DOHH2 (cell line): Measurements from ENCODE around the gene PPP2R5E.

Source experiments
- H3F3A ChIP-seq: fragments of 200-600 bp; sonication (generic), shearing (Covaris generic); 2 replicates; pipeline ENCODE4 v1.6.0; 2016; ENCODE audit warnings: antibody characterized with exemption, mild to moderate bottlenecking; ENCODE audit not compliant: control insufficient read depth, insufficient read depth
- H3K27ac ChIP-seq: fragments of 200-600 bp; sonication (generic); 2 replicates; pipeline ENCODE4 v1.5.1; 2014; ENCODE audit warnings: low read depth, mild to moderate bottlenecking, low read length, moderate library complexity
- H3K27me3 ChIP-seq: fragments of 200-600 bp; sonication (generic); 2 replicates; pipeline ENCODE4 v1.6.1; 2014; ENCODE audit warnings: mild to moderate bottlenecking, low read length, mixed read lengths; ENCODE audit not compliant: control insufficient read depth
- H3K36me3 ChIP-seq: fragments of 200-600 bp; sonication (generic); 2 replicates; pipeline ENCODE4 v1.6.1; 2014; ENCODE audit warnings: mild to moderate bottlenecking, low read length, moderate library complexity, mixed read lengths; ENCODE audit not compliant: control insufficient read depth
- H3K4me1 ChIP-seq: fragments of 200-600 bp; sonication (generic); 2 replicates; pipeline ENCODE4 v1.6.1; 2014; ENCODE audit warnings: mild to moderate bottlenecking, low read length, mixed read lengths; ENCODE audit not compliant: control insufficient read depth
- H3K4me2 ChIP-seq: fragments of 200-600 bp; sonication (generic); 2 replicates; pipeline ENCODE4 v1.6.0; 2014; ENCODE audit warnings: mild to moderate bottlenecking, low read length, moderate library complexity
- H3K4me3 ChIP-seq: fragments of 200-600 bp; sonication (generic); 2 replicates; pipeline ENCODE4 v1.5.1; 2014; ENCODE audit warnings: mild to moderate bottlenecking, low read length, mixed read lengths
- H3K79me2 ChIP-seq: fragments of 200-600 bp; sonication (generic); 2 replicates; pipeline ENCODE4 v1.6.1; 2014; ENCODE audit warnings: mild to moderate bottlenecking, low read length, mixed read lengths; ENCODE audit not compliant: control insufficient read depth
- H3K9me2 ChIP-seq: fragments of 200-600 bp; sonication (generic); replicated peaks from 2 replicates; pipeline ENCODE4 v1.6.1; 2014; ENCODE audit warnings: mild to moderate bottlenecking, low read length, mixed read lengths; ENCODE audit not compliant: control insufficient read depth
- H3K9me3 ChIP-seq: fragments of 200-600 bp; sonication (generic); 2 replicates; pipeline ENCODE4 v1.6.1; 2014; ENCODE audit warnings: antibody characterized with exemption, low read length, mixed read lengths; ENCODE audit not compliant: control insufficient read depth, insufficient read depth
- H4K20me1 ChIP-seq: fragments of 200-600 bp; sonication (generic); 2 replicates; pipeline ENCODE4 v1.6.0; 2014; ENCODE audit warnings: low read depth, mild to moderate bottlenecking, antibody characterized with exemption, low read length, moderate library complexity; ENCODE audit not compliant: control insufficient read depth, insufficient read depth
- EZH2phosphoT487 ChIP-seq: fragments of 200-600 bp; sonication (generic); IDR thresholded peaks from 2 replicates; pipeline ENCODE4 v1.6.1; 2017; ENCODE audit warnings: borderline replicate concordance, mild to moderate bottlenecking, antibody characterized with exemption, low read length, moderate library complexity, mixed read lengths
- TF ChIP-seq, protein P1 (sequence below): fragments of 200-600 bp; sonication (generic); IDR thresholded peaks from one replicate; pipeline ENCODE4 v1.5.1; 2014; ENCODE audit warnings: antibody characterized with exemption, mild to moderate bottlenecking, low read depth, low read length; ENCODE audit not compliant: poor library complexity, severe bottlenecking

The PPP2R5E gene

DNA sequence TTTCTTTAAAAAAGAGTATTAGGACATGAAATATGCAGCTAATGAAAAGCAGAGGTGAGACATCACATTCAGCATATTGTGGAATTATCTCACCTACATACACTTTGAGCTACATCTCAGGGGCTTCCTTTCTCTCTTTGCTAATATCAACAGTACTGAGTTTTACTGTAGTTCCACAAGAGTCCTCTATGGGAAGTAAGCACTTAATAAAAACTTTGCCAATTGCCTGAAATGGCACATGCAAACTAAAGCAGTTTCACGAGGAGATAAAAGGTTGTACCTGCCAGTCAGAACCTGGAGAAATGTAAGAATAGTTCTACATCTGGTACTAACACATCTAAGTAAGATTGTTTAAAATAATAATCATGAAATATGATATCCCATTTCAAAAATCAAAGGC is 150.9 kb downstream of the PPP2R5E start:
- Histone ChIP-seq H3F3A (no peaks in the 10 kb centered on the region), H3K27ac (no peak overlapping the region), H3K4me1 (peaks cover 3% of the 10 kb centered on the region; the same call in 1 of the 2 replicates), H3K4me3 (no peak overlapping the region), H3K27me3 (no peaks in the 10 kb centered on the region), H3K79me2 (no peaks in the 10 kb centered on the region), H3K9me3 (no peaks in the 10 kb centered on the region), H3K4me2 (no peak overlapping the region), H4K20me1 (no peaks in the 10 kb centered on the region), H3K36me3 (peaks cover 38% of the 10 kb centered on the region), H3K9me2 (no peaks in the 10 kb centered on the region)
- no peak for TF ChIP-seq EZH2phosphoT487
- TF ChIP-seq, protein P1, sequence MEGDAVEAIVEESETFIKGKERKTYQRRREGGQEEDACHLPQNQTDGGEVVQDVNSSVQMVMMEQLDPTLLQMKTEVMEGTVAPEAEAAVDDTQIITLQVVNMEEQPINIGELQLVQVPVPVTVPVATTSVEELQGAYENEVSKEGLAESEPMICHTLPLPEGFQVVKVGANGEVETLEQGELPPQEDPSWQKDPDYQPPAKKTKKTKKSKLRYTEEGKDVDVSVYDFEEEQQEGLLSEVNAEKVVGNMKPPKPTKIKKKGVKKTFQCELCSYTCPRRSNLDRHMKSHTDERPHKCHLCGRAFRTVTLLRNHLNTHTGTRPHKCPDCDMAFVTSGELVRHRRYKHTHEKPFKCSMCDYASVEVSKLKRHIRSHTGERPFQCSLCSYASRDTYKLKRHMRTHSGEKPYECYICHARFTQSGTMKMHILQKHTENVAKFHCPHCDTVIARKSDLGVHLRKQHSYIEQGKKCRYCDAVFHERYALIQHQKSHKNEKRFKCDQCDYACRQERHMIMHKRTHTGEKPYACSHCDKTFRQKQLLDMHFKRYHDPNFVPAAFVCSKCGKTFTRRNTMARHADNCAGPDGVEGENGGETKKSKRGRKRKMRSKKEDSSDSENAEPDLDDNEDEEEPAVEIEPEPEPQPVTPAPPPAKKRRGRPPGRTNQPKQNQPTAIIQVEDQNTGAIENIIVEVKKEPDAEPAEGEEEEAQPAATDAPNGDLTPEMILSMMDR, result no peak

DNA sequence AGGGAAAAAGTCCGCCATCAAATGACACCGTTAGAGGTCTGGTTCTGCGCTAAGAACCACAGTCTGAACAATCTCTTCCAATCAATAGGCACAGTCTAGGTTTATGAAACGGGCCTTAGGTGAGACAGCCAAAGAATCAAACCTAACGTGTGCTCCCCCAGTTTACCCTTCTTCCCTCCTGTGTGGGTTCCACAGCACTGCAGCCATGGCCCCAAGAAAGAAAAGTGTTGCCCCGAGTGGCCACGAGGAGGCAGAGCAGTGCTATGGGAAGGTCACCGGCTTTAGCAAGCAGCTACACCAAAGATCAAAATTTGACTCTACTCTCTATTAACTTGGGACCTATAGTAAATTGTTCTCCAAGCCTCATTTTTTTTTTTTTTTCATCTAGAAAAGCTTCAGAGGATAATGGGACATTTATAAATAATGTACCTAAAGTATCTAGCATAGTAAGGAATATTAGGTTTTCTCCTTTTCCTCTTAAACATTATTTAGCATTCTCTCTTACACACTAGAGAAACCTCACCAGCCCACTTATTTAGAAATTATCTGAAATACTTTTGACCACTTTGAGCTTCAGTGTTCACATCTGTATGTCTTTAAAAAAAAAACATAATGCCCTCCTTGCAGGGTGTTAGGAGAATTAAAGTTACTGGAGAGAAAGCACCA is 154.3 kb downstream of the PPP2R5E start:
- Histone ChIP-seq H3K4me2 (no peak overlapping the region), H3K27me3 (no peaks in the 10 kb centered on the region), H3K4me1 (peaks cover 2% of the 10 kb centered on the region; the same call in 1 of the 2 replicates), H3K79me2 (no peaks in the 10 kb centered on the region), H3K9me3 (no peaks in the 10 kb centered on the region), H3K4me3 (no peak overlapping the region), H4K20me1 (no peaks in the 10 kb centered on the region), H3K36me3 (peaks cover 44% of the 10 kb centered on the region), H3F3A (no peaks in the 10 kb centered on the region), H3K27ac (no peak overlapping the region), H3K9me2 (no peaks in the 10 kb centered on the region)
- TF ChIP-seq, protein P1, result peak; percentile 89
- no peak for TF ChIP-seq EZH2phosphoT487

DNA sequence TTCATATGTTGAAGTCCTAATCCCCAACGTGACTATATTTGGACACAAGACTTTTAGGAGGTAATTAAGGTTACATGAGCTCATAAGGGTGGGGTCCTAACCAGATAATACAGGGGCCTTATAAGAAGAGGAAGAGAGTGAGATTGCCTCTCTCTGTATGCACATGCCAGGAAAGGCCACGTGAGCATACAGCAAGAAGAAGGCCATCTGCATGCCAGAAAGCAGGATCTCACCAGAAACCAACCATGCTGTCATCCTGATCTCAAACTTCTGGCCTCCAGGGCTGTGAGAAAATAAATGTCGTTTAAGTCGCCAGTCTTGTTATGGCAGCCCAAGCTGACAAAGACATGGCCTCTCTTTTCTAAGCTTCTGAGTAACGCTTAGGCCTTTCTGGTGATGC is 155.5 kb downstream of the PPP2R5E start:
- TF ChIP-seq, protein P1, result no peak
- no peak for TF ChIP-seq EZH2phosphoT487
- H3K36me3 ChIP-seq, result peaks cover 51% of the 10 kb centered on the region
- no peak overlapping the region for H3K27ac ChIP-seq

More for the DNA sequence above, 155.5 kb downstream of the PPP2R5E start:
- Histone ChIP-seq H3K9me3 (no peaks in the 10 kb centered on the region), H3F3A (no peaks in the 10 kb centered on the region), H3K4me3 (no peak overlapping the region), H3K4me1 (peaks cover 3% of the 10 kb centered on the region; the same call in 1 of the 2 replicates), H3K9me2 (no peaks in the 10 kb centered on the region), H3K4me2 (no peak overlapping the region), H3K27me3 (no peaks in the 10 kb centered on the region), H3K79me2 (no peaks in the 10 kb centered on the region), H4K20me1 (no peaks in the 10 kb centered on the region)
